NT2/D1 (cell line): ENCODE measurements around the gene CUL3.

Experiments
- YY1 ChIP-seq: IDR thresholded peaks from 2 replicates; pipeline ENCODE4 v1.6.1; 2011; ENCODE audit not compliant: insufficient read length, insufficient read depth
- ZNF274 ChIP-seq: IDR thresholded peaks from 2 replicates; pipeline ENCODE4 v1.6.1; 2011; ENCODE audit warnings: mild to moderate bottlenecking, low read depth, low read length

- no peak for TF ChIP-seq ZNF274
- no peak for TF ChIP-seq YY1
These were observed 135.7 kb downstream of the CUL3 start for GRCh38 chr2:224449212-224450147.
